Sigmoid colon (tissue), 3 donors: ENCODE data around the gene CCDC187.

ENCODE experiments used
- CTCF ChIP-seq, 4 experiments: fragments of 450-650 bp in 3 of 4; fragments of 200-600 bp in 1 of 4; IDR thresholded peaks; one replicate each; pipeline ENCODE4 v1.5.1; 2016 to 2019; ENCODE audit warnings: antibody characterized with exemption in 4 of 4, mild to moderate bottlenecking in 3 of 4, moderate library complexity in 2 of 4
- POLR2A ChIP-seq, 2 donors: fragments of 450-650 bp; IDR thresholded peaks; one replicate each; pipeline ENCODE4 v1.6.1; 2016; ENCODE audit warnings: antibody characterized with exemption in 2 of 2, mild to moderate bottlenecking in 2 of 2, moderate library complexity in 2 of 2

GRCh38 chr9:136304456-136304855 is 562 bp upstream of the CCDC187 start:
- TF ChIP-seq CTCF (IDR thresholded peaks at IDR 0.05) (no peak), POLR2A (IDR thresholded peaks at IDR 0.05) (no peak)
